Lung (tissue), 12 donors: ENCODE results near the gene NIN. TPM values are rescaled to one million over a fixed set of nuclear protein-coding genes. Genes with fewer than 3 reads are reported as not detected.

Experiments
- ATAC-seq: fragments of 200-7000 bp; cut with Tn5 transposase; one replicate; pipeline ENCODE4 v1.9.1; 2020; ENCODE audit warnings: moderate number of reproducible peaks; ENCODE audit not compliant: insufficient read depth, low FRiP score
- DNase-seq, 3 donors: peaks; one replicate each; pipeline ENCODE4 v3.0.0-alpha.2; 2013 to 2017
- H3K27ac ChIP-seq, 2 donors: one replicate each; pipeline ENCODE4 v1.5.1; 2013; ENCODE audit warnings: mild to moderate bottlenecking in 2 of 2, moderate library complexity in 2 of 2, control low read depth in 1 of 2, inconsistent platforms in 1 of 2, low read depth in 1 of 2, low read length in 1 of 2
- H3K27me3 ChIP-seq, 3 donors: one replicate each; pipeline ENCODE4 v1.5.1; 2013; ENCODE audit warnings: low read length in 2 of 3; ENCODE audit not compliant: control insufficient read depth in 3 of 3, insufficient read depth in 3 of 3
- H3K36me3 ChIP-seq, 4 donors: one replicate each; pipeline ENCODE4 v1.5.1; 2013; ENCODE audit warnings: low read length in 4 of 4, mild to moderate bottlenecking in 1 of 4, moderate library complexity in 1 of 4; ENCODE audit not compliant: control insufficient read depth in 4 of 4, insufficient read depth in 4 of 4
- H3K4me1 ChIP-seq, 5 donors: one replicate each; pipeline ENCODE4 v1.5.1; 2013; ENCODE audit warnings: low read length in 5 of 5, mild to moderate bottlenecking in 2 of 5, moderate library complexity in 1 of 5; ENCODE audit not compliant: control insufficient read depth in 5 of 5, insufficient read depth in 5 of 5
- H3K4me3 ChIP-seq: one replicate; pipeline ENCODE4 v1.5.1; 2013; ENCODE audit warnings: mild to moderate bottlenecking, control low read depth, moderate library complexity
- H3K9ac ChIP-seq, 2 donors: one replicate each; pipeline ENCODE4 v1.5.1; 2013; ENCODE audit warnings: low read length in 2 of 2, control low read depth in 1 of 2; ENCODE audit not compliant: insufficient read depth in 1 of 2
- H3K9me3 ChIP-seq, 4 donors: one replicate each; pipeline ENCODE4 v1.5.1; 2013; ENCODE audit warnings: low read length in 3 of 4, mild to moderate bottlenecking in 1 of 4, moderate library complexity in 1 of 4; ENCODE audit not compliant: control insufficient read depth in 4 of 4, insufficient read depth in 3 of 4
- CTCF ChIP-seq: IDR thresholded peaks from 2 replicates; pipeline ENCODE4 v1.5.1; 2012; ENCODE audit warnings: mild to moderate bottlenecking; ENCODE audit errors: control extremely low read depth, extremely low read depth
- WGBS, 2 donors: extraction: QIAGEN DNeasy Blood & Tissue Kit; methylation state at CpG; one replicate each; pipeline ENCODE4 v1.1.7; 2013; 5-methylcytosine and 5-hydroxymethylcytosine counted together
- polyA plus RNA-seq, 2 donors: library from polyadenylated mRNA; stranded (reverse); fragments of 200-250 nt; gene quantifications; one replicate each; pipeline ENCODE4 v1.2.1, GENCODE V29; 2013
- total RNA-seq, 2 donors: library from RNA; depleted of rRNA in 1 of 2; stranded (reverse); fragments of >200 nt in 1 of 2; gene quantifications; one replicate each; pipeline ENCODE4 v1.2.1, GENCODE V29; 2014 to 2021
- donor health status: control.
- donor health status: control.
- donor health status: Bipolar disorder and iron deficiency.
- donor health status: healthy.
- donor health status: DM: yes; HTN: yes; CAD: no.

Gene NIN
- total and polyA plus RNA-seq, 4 donors = 5.2 to 38.6 (median 24.2) TPM

DNA sequence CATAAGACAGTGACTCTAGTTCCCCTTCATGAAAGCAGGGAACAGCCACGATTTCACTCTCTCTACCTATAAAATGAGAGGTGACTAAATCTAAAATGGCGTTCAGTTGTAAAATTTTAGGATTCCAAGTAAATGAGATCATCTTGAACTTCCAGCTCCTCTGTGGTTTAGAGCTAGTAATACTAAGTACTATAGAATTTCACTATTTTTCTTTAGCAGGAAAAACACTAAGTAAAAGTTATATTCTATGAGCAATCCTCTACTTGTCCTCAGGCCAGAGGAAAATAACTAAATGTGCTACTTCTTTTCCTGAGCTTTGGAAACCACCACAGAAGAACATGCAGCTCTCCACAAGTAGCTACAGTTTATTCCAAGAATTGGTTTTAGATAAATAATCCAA, 55.6 kb downstream of the NIN start:
- WGBS, 2 donors = 75 to 86% methylated on average over 2 of the region's 2 CpGs
- TF ChIP-seq CTCF = no peak
- Histone ChIP-seq H3K4me1 (peaks cover 0 to 6% (median 0%) of the 10 kb centered on the region in 5 donors), H3K9me3 (no peaks in the 10 kb centered on the region), H3K4me3 (no peak overlapping the region), H3K36me3 (peaks cover 9 to 19% (median 17%) of the 10 kb centered on the region in 4 donors), H3K27me3 (no peaks in the 10 kb centered on the region), H3K9ac (peak overlapping the region in 1 of 2 donors; percentile 28), H3K27ac (peak overlapping the region in 1 of 2 donors; percentile 63)
- ATAC-seq (no peak), DNase-seq (peak in 1 of 3 donors; percentile 32)

- H3K27me3 ChIP-seq = no peaks in the 10 kb centered on the region
- peak overlapping the region in 1 of 2 donors; percentile 28 for H3K9ac ChIP-seq
- no peak overlapping the region for H3K4me3 ChIP-seq
- DNase-seq (no peak), ATAC-seq (no peak)
- peaks cover 15 to 24% (median 22%) of the 10 kb centered on the region in 4 donors for H3K36me3 ChIP-seq
- H3K4me1 ChIP-seq = peaks cover 0 to 6% (median 0%) of the 10 kb centered on the region in 5 donors
- no peak for TF ChIP-seq CTCF
- WGBS, 2 donors = 95% methylated on average over 8 of the region's 8 CpGs
- peak overlapping the region in 1 of 2 donors; percentile 63 for H3K27ac ChIP-seq
- no peaks in the 10 kb centered on the region for H3K9me3 ChIP-seq
These were observed 56.3 kb downstream of the NIN start for GRCh38 chr14:50774542-50775267.

DNA sequence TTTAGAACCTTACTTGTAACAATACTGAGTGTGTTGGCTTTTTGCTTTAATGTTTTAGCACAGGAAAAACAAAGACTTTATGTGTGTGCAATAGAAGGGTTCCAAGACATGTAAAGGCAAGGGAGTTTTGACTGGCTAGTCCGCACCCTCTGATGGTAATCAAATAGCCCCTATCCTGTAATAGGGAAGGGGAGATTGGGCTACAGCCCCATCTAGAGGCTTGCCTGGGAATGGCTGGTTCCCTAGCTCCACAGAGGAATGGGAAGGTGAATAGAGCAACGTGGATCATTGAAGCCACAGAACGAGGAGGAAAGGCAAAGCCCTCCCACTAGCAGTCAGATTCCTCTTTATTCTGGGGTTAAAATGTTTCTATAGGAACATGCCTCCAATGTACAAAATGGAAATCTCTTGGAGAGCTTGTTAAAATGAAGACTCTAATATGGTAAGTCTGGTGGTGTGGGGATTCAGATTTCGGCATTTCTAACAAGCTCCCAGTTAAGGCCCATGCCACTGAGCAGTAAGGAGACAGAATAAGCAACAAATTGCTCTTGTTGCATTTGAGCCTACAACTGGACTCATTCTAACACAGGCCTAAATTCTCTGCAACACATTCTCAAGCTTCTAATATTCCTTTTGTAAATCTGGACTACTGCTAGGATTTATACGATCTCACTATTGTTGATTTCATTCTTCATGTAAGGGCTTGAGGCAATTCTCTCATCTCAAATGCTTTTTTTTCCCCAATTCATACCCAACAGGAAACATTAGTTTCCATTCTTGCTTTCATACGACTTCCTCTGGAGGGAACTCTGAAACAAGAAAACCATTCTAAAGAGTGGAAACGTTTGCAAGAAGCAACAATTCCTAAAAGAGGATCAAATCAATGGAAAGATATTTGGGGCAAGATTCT, 57.1 kb downstream of the NIN start:
- peaks cover 0 to 2% (median 0%) of the 10 kb centered on the region in 5 donors for H3K4me1 ChIP-seq
- peak; percentile 51 for TF ChIP-seq CTCF
- H3K9ac ChIP-seq = no peak overlapping the region
- H3K27me3 ChIP-seq = no peaks in the 10 kb centered on the region
- H3K4me3 ChIP-seq = no peak overlapping the region
- H3K27ac ChIP-seq = no peak overlapping the region
- 52 to 56% methylated on average over 7 of the region's 7 CpGs for WGBS, 2 donors
- ATAC-seq (no peak), DNase-seq (peak; percentile 23 to 26 (median 26))
- H3K36me3 ChIP-seq = peaks cover 23 to 27% (median 26%) of the 10 kb centered on the region in 4 donors
- no peaks in the 10 kb centered on the region for H3K9me3 ChIP-seq
